Trophoblast cell (in vitro differentiated cells and primary cell): ENCODE results near the gene ADGRG3.

Experiments
- DNase-seq, 2 donors: peaks; one replicate each; pipeline ENCODE4 v3.0.0-alpha.2; 2016
- H2AFZ ChIP-seq: 2 replicates; pipeline ENCODE4 v1.6.1; 2013; ENCODE audit warnings: low read length, moderate library complexity, mild to moderate bottlenecking; ENCODE audit not compliant: insufficient read depth, poor library complexity
- H2AK5ac ChIP-seq: 2 replicates; pipeline ENCODE4 v1.6.1; 2013; ENCODE audit warnings: mild to moderate bottlenecking, low read length
- H2BK120ac ChIP-seq: 2 replicates; pipeline ENCODE4 v1.6.1; 2013; ENCODE audit warnings: low read length, mild to moderate bottlenecking, moderate library complexity; ENCODE audit not compliant: insufficient read depth, poor library complexity
- H2BK12ac ChIP-seq: 2 replicates; pipeline ENCODE4 v1.6.1; 2013; ENCODE audit warnings: mild to moderate bottlenecking, low read length, moderate library complexity
- H2BK5ac ChIP-seq: 2 replicates; pipeline ENCODE4 v1.6.1; 2013; ENCODE audit warnings: low read length, low read depth, moderate library complexity, mild to moderate bottlenecking; ENCODE audit not compliant: poor library complexity
- H3K14ac ChIP-seq: 2 replicates; pipeline ENCODE4 v1.6.1; 2013; ENCODE audit warnings: mild to moderate bottlenecking, low read length
- H3K18ac ChIP-seq: 2 replicates; pipeline ENCODE4 v1.6.1; 2013; ENCODE audit warnings: mild to moderate bottlenecking, low read length
- H3K23ac ChIP-seq: 2 replicates; pipeline ENCODE4 v1.6.1; 2013; ENCODE audit warnings: low read length
- H3K27ac ChIP-seq: 2 replicates; pipeline ENCODE4 v1.5.1; 2013; ENCODE audit warnings: low read depth, mild to moderate bottlenecking, inconsistent platforms, low read length, moderate library complexity
- H3K27me3 ChIP-seq: 2 replicates; pipeline ENCODE4 v1.6.1; 2013; ENCODE audit warnings: inconsistent platforms, mild to moderate bottlenecking, low read length, moderate library complexity; ENCODE audit not compliant: insufficient read depth
- H3K36me3 ChIP-seq, 2 experiments: 1 replicate in 1 of 2; 2 replicates in 1 of 2; pipeline ENCODE4 v1.6.1; 2013; ENCODE audit warnings: low read length in 2 of 2, mild to moderate bottlenecking in 2 of 2, moderate library complexity in 1 of 2; ENCODE audit not compliant: insufficient read depth in 2 of 2, control insufficient read depth in 1 of 2
- H3K4ac ChIP-seq: 2 replicates; pipeline ENCODE4 v1.6.1; 2013; ENCODE audit warnings: low read depth, mild to moderate bottlenecking, low read length, moderate library complexity
- H3K4me1 ChIP-seq, 2 experiments: 1 replicate in 1 of 2; 2 replicates in 1 of 2; pipeline ENCODE4 v1.6.1; 2013; ENCODE audit warnings: low read length in 2 of 2, mild to moderate bottlenecking in 2 of 2, moderate library complexity in 1 of 2; ENCODE audit not compliant: insufficient read depth in 2 of 2, control insufficient read depth in 1 of 2
- H3K4me2 ChIP-seq: 2 replicates; pipeline ENCODE4 v1.6.1; 2013; ENCODE audit warnings: inconsistent platforms, mild to moderate bottlenecking, low read length, moderate library complexity
- H3K4me3 ChIP-seq: 2 replicates; pipeline ENCODE4 v1.5.1; 2013; ENCODE audit warnings: mild to moderate bottlenecking, low read depth, low read length, inconsistent platforms
- H3K79me1 ChIP-seq: one replicate; pipeline ENCODE4 v1.6.1; 2013; ENCODE audit warnings: low read length
- H3K79me2 ChIP-seq: 2 replicates; pipeline ENCODE4 v1.6.1; 2013; ENCODE audit warnings: low read length, mild to moderate bottlenecking; ENCODE audit not compliant: control insufficient read depth, insufficient read depth, poor library complexity
- H3K9ac ChIP-seq: 2 replicates; pipeline ENCODE4 v1.6.1; 2013; ENCODE audit warnings: mild to moderate bottlenecking, low read length
- H3K9me3 ChIP-seq: 2 replicates; pipeline ENCODE4 v1.6.1; 2013; ENCODE audit warnings: low read depth, mild to moderate bottlenecking, control low read depth, inconsistent platforms, low read length; ENCODE audit not compliant: insufficient read depth
- H4K12ac ChIP-seq: 2 replicates; pipeline ENCODE4 v1.6.1; 2013; ENCODE audit warnings: low read depth, mild to moderate bottlenecking, low read length, moderate library complexity
- H4K8ac ChIP-seq: 2 replicates; pipeline ENCODE4 v1.6.1; 2013; ENCODE audit warnings: low read depth, mild to moderate bottlenecking, low read length, moderate library complexity
- H4K91ac ChIP-seq: one replicate; pipeline ENCODE4 v1.6.1; 2013; ENCODE audit warnings: low read depth, mild to moderate bottlenecking, low read length, moderate library complexity
- WGBS: extraction: QIAGEN DNeasy Blood & Tissue Kit; methylation state at CpG from one replicate; pipeline ENCODE4 v1.1.7; 2013; ENCODE audit warnings: missing lambda C conversion rate; ENCODE audit not compliant: insufficient read length, insufficient coverage; ENCODE audit errors: extremely low coverage; 5-methylcytosine and 5-hydroxymethylcytosine counted together

Gene ADGRG3

GRCh38 chr16:57735755-57736418 is 67.8 kb downstream of the ADGRG3 start, which contains the start of gene KATNB1:
TSS of gene KATNB1 (plus strand) at chr16:57735770. CDS start at chr16:57737244, 1,474 bp downstream.
- no peaks in the 10 kb centered on the region for H3K27me3 ChIP-seq
- H3K9me3 ChIP-seq, result no peaks in the 10 kb centered on the region
- H3K4me2 ChIP-seq, result peak within 1 kb of the TSS; percentile 90
- H4K91ac ChIP-seq, result peak within 1 kb of the TSS; percentile 74
- no peaks in the 10 kb centered on the region for H3K36me3 ChIP-seq
- peak within 1 kb of the TSS; percentile 88 for H3K9ac ChIP-seq
- peak within 1 kb of the TSS; percentile 95 for H3K4me3 ChIP-seq
- no peak within 1 kb of the TSS for H2BK12ac ChIP-seq
- H3K18ac ChIP-seq, result peak within 1 kb of the TSS; percentile 40
- H3K79me1 ChIP-seq, result peaks cover 5% of the 10 kb centered on the region
- DNase-seq, result no peak
- H2BK120ac ChIP-seq, result peak within 1 kb of the TSS; percentile 9
- peak within 1 kb of the TSS; percentile 55 for H2AK5ac ChIP-seq
- peak within 1 kb of the TSS; percentile 30 for H3K27ac ChIP-seq
- peak within 1 kb of the TSS; percentile 13 for H2BK5ac ChIP-seq
- peak within 1 kb of the TSS; percentile 41 for H3K4ac ChIP-seq
- H4K8ac ChIP-seq, result peak within 1 kb of the TSS; percentile 88
- peak within 1 kb of the TSS; percentile 58 for H2AFZ ChIP-seq
- WGBS, result no CpG with 5 or more reads among the region's 35 CpGs
- H4K12ac ChIP-seq, result peak within 1 kb of the TSS; percentile 87
- H3K4me1 ChIP-seq, result peaks cover 10 to 15% of the 10 kb centered on the region in 2 experiments
- peak within 1 kb of the TSS; percentile 54 for H3K14ac ChIP-seq
- H3K79me2 ChIP-seq, result peaks cover 3% of the 10 kb centered on the region
- H3K23ac ChIP-seq, result no peak within 1 kb of the TSS

GRCh38 chr16:57736419-57737351 is 68.6 kb downstream of the ADGRG3 start:
- Histone ChIP-seq H2BK120ac (no peak overlapping the region), H3K79me1 (peaks cover 5% of the 10 kb centered on the region), H3K18ac (no peak overlapping the region), H4K91ac (no peak overlapping the region), H3K9ac (peak overlapping the region; percentile 16), H4K12ac (no peak overlapping the region), H3K4me3 (no peak overlapping the region), H2BK12ac (no peak overlapping the region), H3K36me3 (no peaks in the 10 kb centered on the region), H3K4me2 (peak overlapping the region; percentile 90), H3K9me3 (no peaks in the 10 kb centered on the region), H3K4ac (no peak overlapping the region), H3K27me3 (no peaks in the 10 kb centered on the region), H3K14ac (no peak overlapping the region), H3K23ac (no peak overlapping the region), H2AFZ (peak overlapping the region; percentile 41), H2BK5ac (no peak overlapping the region), H2AK5ac (no peak overlapping the region), H3K27ac (no peak overlapping the region), H4K8ac (peak overlapping the region; percentile 79), H3K4me1 (peaks cover 10 to 15% of the 10 kb centered on the region in 2 experiments), H3K79me2 (peaks cover 3% of the 10 kb centered on the region)
- peak; percentile 77 to 78 for DNase-seq
- WGBS, result no CpG with 5 or more reads among the region's 23 CpGs

- Histone ChIP-seq H3K27ac (no peak overlapping the region), H3K79me1 (peaks cover 5% of the 10 kb centered on the region), H3K14ac (no peak overlapping the region), H4K12ac (no peak overlapping the region), H3K18ac (no peak overlapping the region), H2AFZ (no peak overlapping the region), H4K91ac (no peak overlapping the region), H3K27me3 (no peaks in the 10 kb centered on the region), H3K79me2 (peaks cover 3% of the 10 kb centered on the region), H3K4me3 (no peak overlapping the region), H3K4ac (no peak overlapping the region), H2BK5ac (no peak overlapping the region), H3K36me3 (no peaks in the 10 kb centered on the region), H3K4me2 (no peak overlapping the region), H4K8ac (no peak overlapping the region), H2AK5ac (no peak overlapping the region), H3K4me1 (peaks cover 10 to 15% of the 10 kb centered on the region in 2 experiments), H2BK120ac (no peak overlapping the region), H3K9me3 (no peaks in the 10 kb centered on the region), H2BK12ac (no peak overlapping the region), H3K9ac (no peak overlapping the region), H3K23ac (no peak overlapping the region)
- WGBS, result no CpG with 5 or more reads among the region's 7 CpGs
- no peak for DNase-seq
Measured at GRCh38 chr16:57738844-57739243, 70.7 kb downstream of the ADGRG3 start.
